HS-27A (cell line): ENCODE data around the gene TXNRD2.

Source experiments
- DNase-seq: peaks from one replicate; pipeline ENCODE4 v3.0.0-alpha.2; 2012; ENCODE audit warnings: low read depth, missing footprints

The TXNRD2 gene

GRCh38 chr22:19941365-19942082, at the start of gene TXNRD2, which contains the start of gene COMT:
TXNRD2 (minus strand) TSS chr22:19941818; CDS start chr22:19941803, 15 bp downstream.
COMT (plus strand) TSS chr22:19941772; CDS start chr22:19962527, 20,755 bp downstream.
- DNase-seq: no peak

GRCh38 chr22:19991395-19991644, 49.7 kb upstream of the TXNRD2 start:
- DNase-seq: no peak

- no peak for DNase-seq
Observed at GRCh38 chr22:19990609-19991394, 49.2 kb upstream of the TXNRD2 start.

GRCh38 chr22:19990188-19990587, 48.6 kb upstream of the TXNRD2 start:
- DNase-seq: no peak

- DNase-seq: no peak
Observed at GRCh38 chr22:19989725-19990067, 48.1 kb upstream of the TXNRD2 start.

GRCh38 chr22:19988965-19989724, 47.5 kb upstream of the TXNRD2 start:
- DNase-seq: no peak

- DNase-seq: no peak
Observed at GRCh38 chr22:19988331-19988808, 46.8 kb upstream of the TXNRD2 start.

- no peak for DNase-seq
Observed at GRCh38 chr22:19987394-19988306, 46.0 kb upstream of the TXNRD2 start.

- DNase-seq: peak; percentile 33
Observed at GRCh38 chr22:19986410-19987341, 45.1 kb upstream of the TXNRD2 start.

- no peak for DNase-seq
Observed at GRCh38 chr22:19986011-19986409, 44.4 kb upstream of the TXNRD2 start.

GRCh38 chr22:19984851-19985811, 43.5 kb upstream of the TXNRD2 start:
- no peak for DNase-seq

- peak; percentile 40 for DNase-seq
Observed at GRCh38 chr22:19984201-19984753, 42.7 kb upstream of the TXNRD2 start.

GRCh38 chr22:19983741-19984140, 42.1 kb upstream of the TXNRD2 start:
- no peak for DNase-seq

GRCh38 chr22:19982991-19983578, 41.5 kb upstream of the TXNRD2 start:
- DNase-seq: no peak

GRCh38 chr22:19981961-19982920, 40.6 kb upstream of the TXNRD2 start:
- DNase-seq: no peak

GRCh38 chr22:19981171-19981960, 39.7 kb upstream of the TXNRD2 start:
- no peak for DNase-seq

- DNase-seq: no peak
Observed at GRCh38 chr22:19980766-19981165, 39.1 kb upstream of the TXNRD2 start.
